Measurements from ENCODE around the gene ZNF280C. TPM values are rescaled to one million over a fixed set of nuclear protein-coding genes. Genes with fewer than 3 reads are reported as not detected.

Gene ZNF280C
- total RNA-seq, 4 donors from 2014 or later = 3.1 to 5.5 (median 4.2) TPM

DNA sequence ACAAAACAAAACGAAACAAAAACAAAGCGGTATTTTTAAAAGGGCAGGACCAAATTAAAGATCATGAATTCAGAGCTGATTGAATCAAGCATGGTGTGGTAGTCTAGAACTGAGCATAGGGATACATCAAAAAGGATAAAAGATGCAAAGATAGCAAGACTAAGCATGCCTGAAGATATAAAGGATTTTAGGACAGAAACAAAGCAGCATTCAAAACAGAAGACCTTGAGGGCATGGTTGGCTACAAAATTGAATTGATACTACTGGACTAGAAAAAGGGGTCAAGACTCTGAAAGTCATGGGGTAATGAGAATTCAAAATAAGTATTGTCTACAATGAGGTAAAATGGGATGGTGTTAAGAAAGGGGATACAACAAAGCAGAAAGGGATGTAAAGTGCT is 55.3 kb downstream of the ZNF280C start:
- TF ChIP-seq, protein P1, sequence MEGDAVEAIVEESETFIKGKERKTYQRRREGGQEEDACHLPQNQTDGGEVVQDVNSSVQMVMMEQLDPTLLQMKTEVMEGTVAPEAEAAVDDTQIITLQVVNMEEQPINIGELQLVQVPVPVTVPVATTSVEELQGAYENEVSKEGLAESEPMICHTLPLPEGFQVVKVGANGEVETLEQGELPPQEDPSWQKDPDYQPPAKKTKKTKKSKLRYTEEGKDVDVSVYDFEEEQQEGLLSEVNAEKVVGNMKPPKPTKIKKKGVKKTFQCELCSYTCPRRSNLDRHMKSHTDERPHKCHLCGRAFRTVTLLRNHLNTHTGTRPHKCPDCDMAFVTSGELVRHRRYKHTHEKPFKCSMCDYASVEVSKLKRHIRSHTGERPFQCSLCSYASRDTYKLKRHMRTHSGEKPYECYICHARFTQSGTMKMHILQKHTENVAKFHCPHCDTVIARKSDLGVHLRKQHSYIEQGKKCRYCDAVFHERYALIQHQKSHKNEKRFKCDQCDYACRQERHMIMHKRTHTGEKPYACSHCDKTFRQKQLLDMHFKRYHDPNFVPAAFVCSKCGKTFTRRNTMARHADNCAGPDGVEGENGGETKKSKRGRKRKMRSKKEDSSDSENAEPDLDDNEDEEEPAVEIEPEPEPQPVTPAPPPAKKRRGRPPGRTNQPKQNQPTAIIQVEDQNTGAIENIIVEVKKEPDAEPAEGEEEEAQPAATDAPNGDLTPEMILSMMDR (IDR thresholded peaks at IDR 0.05; ENCODE audit: low read depth) = no peak

DNA sequence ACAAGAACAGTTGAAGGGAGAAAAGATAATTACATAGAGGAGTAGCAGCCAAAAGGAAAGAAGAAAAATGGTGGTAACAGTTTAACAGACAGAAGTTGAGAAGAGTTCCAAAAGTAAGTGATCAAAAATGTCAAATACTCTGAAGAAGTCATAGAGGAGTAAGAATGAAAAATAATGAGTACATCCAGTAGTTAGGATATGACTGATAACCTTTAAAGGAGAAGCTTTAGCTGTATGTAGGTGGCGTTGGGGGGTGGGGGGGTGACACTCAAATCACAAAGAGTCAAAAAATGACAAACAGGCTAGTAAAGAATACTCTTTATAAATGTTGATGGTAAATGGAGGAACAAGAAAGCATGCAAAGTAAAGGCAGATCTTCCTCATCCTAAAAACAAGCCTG is 56.3 kb downstream of the ZNF280C start:
- TF ChIP-seq, protein P1 (IDR thresholded peaks at IDR 0.05; ENCODE audit: low read depth) = no peak

DNA sequence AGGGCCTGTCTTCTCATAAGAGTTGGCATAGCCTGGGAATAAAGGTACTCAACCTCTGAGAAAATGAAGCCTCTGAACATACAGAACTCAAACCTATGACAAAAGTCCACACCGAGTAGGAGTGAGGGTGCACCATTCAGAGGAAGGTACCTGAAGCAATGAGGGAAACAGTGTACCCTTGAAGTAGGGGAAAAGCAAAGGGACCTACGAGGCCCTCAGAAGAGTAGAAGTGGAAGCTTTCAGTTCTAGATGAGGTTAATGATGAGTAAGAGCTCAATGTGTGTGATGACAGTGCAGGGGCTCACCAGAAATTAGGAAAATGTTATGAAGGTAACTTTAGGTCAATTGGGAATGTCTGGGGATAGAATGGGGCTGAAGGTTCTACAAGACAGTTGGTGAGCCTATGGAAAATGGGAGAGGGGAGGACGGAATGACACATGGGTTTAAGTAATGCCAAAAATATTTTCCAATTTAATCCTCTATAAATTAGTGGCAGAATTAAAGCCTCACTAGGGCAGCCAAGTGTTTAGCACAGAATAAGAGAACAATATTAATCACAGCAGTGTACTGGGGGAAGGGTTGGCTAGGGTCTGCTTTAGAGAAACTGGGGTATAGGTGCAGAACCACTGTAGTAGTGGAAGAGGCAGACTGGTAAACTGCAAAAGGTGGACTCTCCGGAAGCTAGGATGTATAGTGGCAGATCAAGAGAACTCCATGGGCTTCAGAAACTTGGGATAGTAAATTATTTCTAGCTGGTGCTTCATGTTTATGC is 57.1 kb downstream of the ZNF280C start:
- TF ChIP-seq, protein P1 (IDR thresholded peaks at IDR 0.05; ENCODE audit: low read depth) = no peak

DNA sequence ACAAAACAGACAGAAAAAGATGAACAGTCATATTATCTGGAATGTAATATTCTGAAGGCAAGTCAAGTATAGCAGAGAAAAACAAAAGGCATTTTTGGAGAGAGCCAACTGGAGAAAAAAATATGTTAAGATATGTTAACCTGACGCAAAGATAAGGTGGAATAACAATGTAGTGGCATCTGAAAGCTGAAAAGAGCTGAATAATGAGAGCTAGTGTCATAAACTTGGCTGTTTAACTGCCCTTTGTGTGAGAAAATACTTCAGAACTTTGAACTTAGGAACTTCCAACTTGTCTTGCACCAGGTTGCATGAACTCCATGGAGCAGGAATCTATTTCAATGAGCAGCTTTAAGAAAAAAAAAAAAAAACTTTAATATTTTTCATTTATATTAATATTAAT is 64.1 kb downstream of the ZNF280C start:
- TF ChIP-seq, protein P1 (IDR thresholded peaks at IDR 0.05; ENCODE audit: low read depth) = no peak

DNA sequence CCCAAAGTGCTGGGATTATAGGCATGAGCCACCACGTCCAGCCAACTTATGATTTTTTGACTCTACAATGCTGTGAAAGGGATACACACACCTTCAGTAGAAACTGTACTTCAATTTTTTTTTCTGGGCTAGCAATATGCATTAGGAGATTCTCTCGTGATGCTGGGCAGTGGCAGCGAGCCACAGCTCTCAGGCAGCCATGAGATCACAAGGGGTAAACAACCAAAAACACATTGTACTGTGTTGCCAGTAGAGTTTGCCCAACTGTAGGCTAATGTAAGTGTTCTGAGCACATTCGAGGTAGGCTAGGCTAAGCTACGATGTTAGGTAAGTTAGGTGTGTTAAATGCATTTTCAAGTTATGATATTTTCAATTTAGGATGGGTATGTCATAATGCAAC is 71.2 kb downstream of the ZNF280C start:
- TF ChIP-seq, protein P1 (IDR thresholded peaks at IDR 0.05; ENCODE audit: low read depth) = no peak

DNA sequence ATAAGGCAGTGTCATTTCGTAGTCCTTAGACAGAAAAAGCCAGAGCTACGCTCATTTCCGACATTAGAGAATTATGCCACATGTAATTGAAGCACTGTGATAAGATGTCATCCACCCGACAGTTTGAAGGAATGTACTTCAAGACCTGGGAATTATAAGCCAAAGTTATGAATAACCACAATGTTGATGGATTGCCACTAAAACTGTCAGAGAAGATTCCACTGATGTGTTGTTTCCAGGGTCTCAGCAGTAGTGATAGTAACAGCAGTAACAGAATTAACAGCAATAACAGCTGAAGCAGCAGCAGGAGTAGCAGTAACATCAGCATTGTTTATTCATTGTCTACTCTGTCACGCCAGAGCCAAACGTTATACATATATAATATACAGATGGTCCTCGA is 72.2 kb downstream of the ZNF280C start:
- TF ChIP-seq, protein P1 (IDR thresholded peaks at IDR 0.05; ENCODE audit: low read depth) = no peak

DNA sequence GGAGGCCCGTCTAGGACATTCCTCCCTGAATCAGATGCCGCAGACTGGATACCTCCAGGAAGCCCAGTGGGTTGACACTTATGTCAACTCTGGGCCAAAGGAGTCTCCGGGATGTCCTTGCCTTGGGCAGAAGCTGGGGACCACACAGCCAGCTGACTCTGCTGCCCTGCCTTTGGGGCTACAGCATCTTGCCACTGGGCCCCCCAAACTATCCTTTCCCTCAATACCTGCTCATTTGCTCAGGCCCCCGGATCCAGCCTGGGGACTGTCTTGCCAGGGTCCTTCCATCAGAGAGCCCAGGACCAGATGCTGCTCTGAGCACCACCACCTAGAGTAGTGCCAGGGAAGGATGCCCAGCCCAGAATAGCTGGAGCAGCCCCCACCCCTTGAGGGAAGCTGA is 77.9 kb downstream of the ZNF280C start:
- TF ChIP-seq, protein P1 (IDR thresholded peaks at IDR 0.05; ENCODE audit: low read depth) = no peak
